Panc1 (cell line): ENCODE measurements around the gene SND1. TPM values are rescaled to one million over a fixed set of nuclear protein-coding genes. Genes with fewer than 3 reads are reported as not detected.

ENCODE experiments used
- ATAC-seq: fragments of 200-7000 bp; cut with Tn5 transposase; 2 replicates; pipeline ENCODE4 v1.9.1; 2020; ENCODE audit warnings: mild to moderate bottlenecking, moderate library complexity
- BruUV-seq: library from RNA; stranded (reverse); fragments of 400-500 nt; replicated peaks from 2 replicates; lab custom pipeline; 2021; lab: Mats Ljungman, UMichigan
- CTCF ChIA-PET: fragments of 300-600 bp; sonication (Branson Sonifier 250); formaldehyde crosslinking; loops from one replicate; lab custom pipeline; 2022; ENCODE audit warnings: antibody characterized with exemption; lab: Charles Lee
- POLR2A ChIA-PET: fragments of 300-600 bp; sonication (Branson Sonifier 250); formaldehyde crosslinking; loops from one replicate; lab custom pipeline; 2022; ENCODE audit warnings: antibody characterized with exemption; lab: Charles Lee
- DNase-seq: peaks from one replicate; pipeline ENCODE4 v3.0.0-alpha.2; 2010; ENCODE audit warnings: low read depth, low spot score
- H3K27ac ChIP-seq: 2 replicates; pipeline ENCODE4 v1.5.1; 2011; ENCODE audit warnings: mild to moderate bottlenecking, low read length, inconsistent platforms
- H3K27me3 ChIP-seq: fragments of 200-500 bp; sonication (Bioruptor generic); 2 replicates; pipeline ENCODE4 v1.6.0; 2014; ENCODE audit warnings: low read length, inconsistent platforms; ENCODE audit not compliant: control insufficient read depth, insufficient read depth
- H3K36me3 ChIP-seq: fragments of 200-500 bp; sonication (Bioruptor generic); 2 replicates; pipeline ENCODE4 v1.5.1; 2014; ENCODE audit warnings: inconsistent platforms, mild to moderate bottlenecking, low read length, moderate library complexity; ENCODE audit not compliant: control insufficient read depth, insufficient read depth
- H3K4me1 ChIP-seq: 2 replicates; pipeline ENCODE4 v1.5.1; 2011; ENCODE audit warnings: inconsistent platforms, mild to moderate bottlenecking, low read length, moderate library complexity; ENCODE audit not compliant: control insufficient read depth, insufficient read depth
- H3K4me3 ChIP-seq, 2 experiments: 2 replicates each; pipeline ENCODE4 v1.5.1; 2011 to 2012; ENCODE audit warnings: low read depth in 2 of 2, low read length in 2 of 2, mild to moderate bottlenecking in 2 of 2, inconsistent platforms in 1 of 2, moderate library complexity in 1 of 2
- H3K9me3 ChIP-seq: fragments of 200-500 bp; sonication (Bioruptor generic); 2 replicates; pipeline ENCODE4 v1.5.1; 2014; ENCODE audit warnings: low read depth, mild to moderate bottlenecking, inconsistent platforms, low read length, moderate library complexity; ENCODE audit not compliant: control insufficient read depth, insufficient read depth
- CTCF ChIP-seq: fragments of 450-650 bp; IDR thresholded peaks from 2 replicates; pipeline ENCODE4 v1.5.1; 2017; ENCODE audit warnings: mild to moderate bottlenecking
- POLR2AphosphoS5 ChIP-seq: IDR thresholded peaks from 2 replicates; pipeline ENCODE4 v1.6.1; 2012; ENCODE audit warnings: mild to moderate bottlenecking, low read depth, low read length, moderate library complexity
- SIN3A ChIP-seq: IDR thresholded peaks from 2 replicates; pipeline ENCODE4 v1.6.1; 2012; ENCODE audit warnings: low read depth, mild to moderate bottlenecking, low read length, moderate library complexity, borderline replicate concordance; ENCODE audit not compliant: insufficient read depth
- TCF7L2 ChIP-seq: IDR thresholded peaks from 2 replicates; pipeline ENCODE4 v1.6.1; 2011; ENCODE audit warnings: mild to moderate bottlenecking, low read depth, low read length, inconsistent platforms
- in situ Hi-C: cut with HindIII; loops from 2 replicates; pipeline ENCODE4 v1.10.0; 2016; ENCODE audit warnings: low sequenced_read_pairs, low pct_unique_long_range_greater_than_20kb
- intact Hi-C: fragments of 100-400 bp; cut with micrococcal nuclease; formaldehyde crosslinking; loops from one replicate; pipeline ENCODE4 v1.10.0; 2022; ENCODE audit not compliant: unreplicated experiment
- total RNA-seq: library from RNA; stranded (reverse); gene quantifications from one replicate; pipeline ENCODE4 v1.2.1, GENCODE V29; 2021; ENCODE audit not compliant: unreplicated experiment
- TF ChIP-seq, protein P1 (sequence below), 2 experiments: IDR thresholded peaks; 2 replicates each; pipeline ENCODE4 v1.6.1; 2011 to 2012; ENCODE audit warnings: low read depth in 2 of 2, control low read depth in 1 of 2, low read length in 1 of 2, mild to moderate bottlenecking in 1 of 2, moderate library complexity in 1 of 2; ENCODE audit not compliant: insufficient read depth in 1 of 2

SND1 gene
- total RNA-seq, 1 experiment from 2014 or later, result 176 TPM

DNA sequence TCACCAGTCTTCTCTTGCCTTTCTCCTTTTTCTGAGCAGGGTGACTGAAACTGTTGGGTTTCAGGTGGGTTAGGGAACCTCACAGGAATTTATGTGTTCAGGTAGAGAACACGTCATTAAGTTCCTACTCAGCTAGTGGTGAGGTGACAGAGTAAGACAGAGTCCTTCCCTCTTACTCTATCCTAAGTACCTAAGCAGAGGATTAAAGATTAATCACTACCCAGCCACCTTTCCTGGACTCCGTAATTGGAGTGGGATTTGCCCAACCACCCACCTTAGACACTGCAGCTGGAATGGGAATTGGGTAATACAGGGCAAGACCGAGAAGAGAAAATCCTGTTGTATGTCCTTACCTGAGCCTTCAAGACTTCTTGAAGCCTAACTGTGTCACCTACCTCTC, 221.2 kb downstream of the SND1 start:
- no TSS peak for BruUV-seq
- ATAC-seq, result no peak
- TF ChIP-seq TCF7L2 (no peak), SIN3A (no peak), POLR2AphosphoS5 (no peak), CTCF (no peak)
- TF ChIP-seq, protein P1, sequence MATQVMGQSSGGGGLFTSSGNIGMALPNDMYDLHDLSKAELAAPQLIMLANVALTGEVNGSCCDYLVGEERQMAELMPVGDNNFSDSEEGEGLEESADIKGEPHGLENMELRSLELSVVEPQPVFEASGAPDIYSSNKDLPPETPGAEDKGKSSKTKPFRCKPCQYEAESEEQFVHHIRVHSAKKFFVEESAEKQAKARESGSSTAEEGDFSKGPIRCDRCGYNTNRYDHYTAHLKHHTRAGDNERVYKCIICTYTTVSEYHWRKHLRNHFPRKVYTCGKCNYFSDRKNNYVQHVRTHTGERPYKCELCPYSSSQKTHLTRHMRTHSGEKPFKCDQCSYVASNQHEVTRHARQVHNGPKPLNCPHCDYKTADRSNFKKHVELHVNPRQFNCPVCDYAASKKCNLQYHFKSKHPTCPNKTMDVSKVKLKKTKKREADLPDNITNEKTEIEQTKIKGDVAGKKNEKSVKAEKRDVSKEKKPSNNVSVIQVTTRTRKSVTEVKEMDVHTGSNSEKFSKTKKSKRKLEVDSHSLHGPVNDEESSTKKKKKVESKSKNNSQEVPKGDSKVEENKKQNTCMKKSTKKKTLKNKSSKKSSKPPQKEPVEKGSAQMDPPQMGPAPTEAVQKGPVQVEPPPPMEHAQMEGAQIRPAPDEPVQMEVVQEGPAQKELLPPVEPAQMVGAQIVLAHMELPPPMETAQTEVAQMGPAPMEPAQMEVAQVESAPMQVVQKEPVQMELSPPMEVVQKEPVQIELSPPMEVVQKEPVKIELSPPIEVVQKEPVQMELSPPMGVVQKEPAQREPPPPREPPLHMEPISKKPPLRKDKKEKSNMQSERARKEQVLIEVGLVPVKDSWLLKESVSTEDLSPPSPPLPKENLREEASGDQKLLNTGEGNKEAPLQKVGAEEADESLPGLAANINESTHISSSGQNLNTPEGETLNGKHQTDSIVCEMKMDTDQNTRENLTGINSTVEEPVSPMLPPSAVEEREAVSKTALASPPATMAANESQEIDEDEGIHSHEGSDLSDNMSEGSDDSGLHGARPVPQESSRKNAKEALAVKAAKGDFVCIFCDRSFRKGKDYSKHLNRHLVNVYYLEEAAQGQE (IDR thresholded peaks at IDR 0.05; ENCODE audit: insufficient read depth in 1 of 2, low read depth in 2 of 2, low read length in 1 of 2), result no peak

DNA sequence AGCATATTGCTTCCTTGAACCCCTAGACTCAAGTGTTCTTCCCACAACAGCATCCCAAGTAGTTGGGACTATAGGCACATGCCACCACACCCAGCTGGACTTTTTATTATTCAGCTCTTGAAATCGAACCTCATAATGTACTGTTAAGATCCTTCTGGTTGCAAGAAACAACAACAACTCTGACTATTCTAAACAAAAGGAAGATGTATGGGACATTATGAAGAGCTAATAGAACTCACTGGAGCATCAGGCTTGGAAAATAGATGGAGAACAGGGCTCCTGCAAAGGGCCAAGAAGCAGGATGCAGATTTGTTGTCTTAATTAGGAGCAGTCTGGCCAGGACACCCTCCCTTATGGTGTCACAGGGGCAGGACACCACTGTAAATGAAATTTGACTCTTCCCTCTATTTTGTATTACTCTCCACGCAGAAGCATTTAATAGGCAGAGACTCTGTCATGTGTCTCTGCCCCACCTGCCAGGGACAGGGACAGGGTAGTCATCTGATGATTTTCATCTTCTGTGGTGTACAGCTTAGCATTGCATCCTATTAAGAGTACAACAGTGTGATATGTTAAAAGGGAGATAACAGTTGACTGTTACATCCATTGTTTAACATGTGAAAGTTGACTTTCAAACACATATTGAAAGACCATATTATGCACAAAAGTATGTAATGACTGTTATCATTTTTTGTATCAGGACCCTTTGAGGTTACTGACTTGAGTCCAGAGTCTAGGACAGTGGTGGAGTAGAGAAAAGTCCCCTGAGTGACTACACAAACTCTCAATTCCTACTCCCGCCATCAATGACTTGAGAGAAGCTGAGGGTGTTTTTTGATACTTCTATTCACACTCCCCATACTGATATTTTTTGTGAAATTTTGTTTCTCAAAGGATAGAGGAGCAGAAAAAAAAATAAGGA, 222.0 kb downstream of the SND1 start:
- TF ChIP-seq, protein P1 (IDR thresholded peaks at IDR 0.05; ENCODE audit: insufficient read depth in 1 of 2, low read depth in 2 of 2, low read length in 1 of 2), result no peak
- TF ChIP-seq CTCF (no peak), SIN3A (no peak), POLR2AphosphoS5 (no peak), TCF7L2 (no peak)

More for the DNA sequence above, 221.2 kb downstream of the SND1 start:
- H3K27ac ChIP-seq, result no peak overlapping the region
- H3K4me3 ChIP-seq, result no peak overlapping the region
- DNase-seq, result no peak
- H3K36me3 ChIP-seq, result no peaks in the 10 kb centered on the region
- H3K4me1 ChIP-seq, result no peaks in the 10 kb centered on the region
- intact Hi-C loops (no loop called here), in situ Hi-C loops (no loop called here)
- CTCF ChIA-PET, result no interaction called here
- H3K27me3 ChIP-seq, result no peaks in the 10 kb centered on the region
- POLR2A ChIA-PET, result interaction anchor here (0.6 kb wide), 1 partner anchor 162 kb away, joined by 3 read pairs; no protein-coding TSS in a partner anchor
- no peaks in the 10 kb centered on the region for H3K9me3 ChIP-seq

More for the DNA sequence above, 222.0 kb downstream of the SND1 start:
- Histone ChIP-seq H3K27me3 (no peaks in the 10 kb centered on the region), H3K27ac (no peak overlapping the region), H3K9me3 (no peaks in the 10 kb centered on the region), H3K36me3 (no peaks in the 10 kb centered on the region), H3K4me1 (no peaks in the 10 kb centered on the region), H3K4me3 (no peak overlapping the region)
- in situ Hi-C loops (no loop called here), intact Hi-C loops (no loop called here)
- no TSS peak for BruUV-seq
- CTCF ChIA-PET, result interaction anchor here (0.6 kb wide), 1 partner anchor 116 kb away, joined by 3 read pairs; no protein-coding TSS in a partner anchor
- POLR2A ChIA-PET, result interaction anchor here (0.6 kb wide), 1 partner anchor 161 kb away, joined by 3 read pairs; no protein-coding TSS in a partner anchor
- no peak for ATAC-seq
- DNase-seq, result no peak
